HG02588 (cell line): ENCODE results near the gene SPAG9.

ENCODE experiments used
- ATAC-seq: cut with Tn5 transposase; IDR thresholded peaks from one replicate; pipeline ENCODE4 v1.9.1; 2021; ENCODE audit warnings: mild to moderate bottlenecking, moderate library complexity; ENCODE audit not compliant: unreplicated experiment

The SPAG9 gene

DNA sequence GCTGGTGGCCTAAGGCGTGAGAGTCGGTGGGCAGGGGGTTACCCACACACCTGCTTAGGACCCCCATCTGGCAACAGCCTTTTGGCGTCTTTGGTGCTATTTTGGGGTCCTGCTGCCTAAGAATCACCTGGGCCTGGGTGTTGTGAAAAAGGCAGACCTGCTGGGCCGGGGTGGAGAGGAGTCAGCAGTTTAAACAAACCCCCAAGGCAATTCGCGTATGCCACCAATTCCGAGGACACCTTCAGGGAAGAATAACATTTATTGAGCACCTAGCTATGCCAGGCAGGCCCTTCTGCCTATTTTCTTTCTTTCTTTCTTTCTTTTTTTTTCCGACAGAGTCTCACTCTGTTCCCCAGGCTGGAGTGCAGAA is 200.6 kb downstream of the SPAG9 start:
- ATAC-seq: no peak

DNA sequence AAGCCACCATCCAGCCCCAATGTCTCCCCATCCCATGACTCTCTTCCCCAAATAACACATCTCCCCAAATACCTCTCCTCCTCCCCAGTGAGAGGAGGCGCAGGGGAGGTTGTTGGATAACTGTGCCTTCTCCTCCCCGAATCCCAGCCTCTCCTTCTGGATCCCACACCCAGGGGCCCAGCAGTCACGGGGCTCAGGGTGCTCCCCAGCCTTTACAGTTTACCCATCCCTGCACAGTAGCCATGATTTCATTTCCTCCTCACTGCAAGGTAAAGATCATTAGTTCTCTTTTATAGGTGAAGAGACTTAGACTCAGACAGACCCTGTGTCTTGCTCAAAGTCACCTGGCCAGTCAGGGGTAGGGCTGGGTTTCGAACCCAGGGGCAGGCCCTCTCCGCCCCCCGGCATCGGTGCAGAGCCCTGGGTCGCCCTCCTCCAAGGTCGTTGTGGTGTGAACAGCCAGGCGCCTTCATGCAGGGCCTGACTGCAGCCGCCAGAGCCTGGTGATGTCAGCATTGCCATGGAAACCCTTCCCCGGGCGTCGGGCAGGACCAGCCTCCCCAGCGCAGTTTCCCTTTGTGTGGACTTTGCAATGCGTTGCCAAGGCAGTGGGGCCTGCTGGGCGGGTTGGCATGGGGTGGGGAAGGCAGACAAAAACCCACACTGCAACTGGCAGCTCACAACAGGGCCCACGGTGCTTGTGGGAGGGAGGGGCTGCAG is 201.2 kb downstream of the SPAG9 start:
- peak; percentile 74 for ATAC-seq

DNA sequence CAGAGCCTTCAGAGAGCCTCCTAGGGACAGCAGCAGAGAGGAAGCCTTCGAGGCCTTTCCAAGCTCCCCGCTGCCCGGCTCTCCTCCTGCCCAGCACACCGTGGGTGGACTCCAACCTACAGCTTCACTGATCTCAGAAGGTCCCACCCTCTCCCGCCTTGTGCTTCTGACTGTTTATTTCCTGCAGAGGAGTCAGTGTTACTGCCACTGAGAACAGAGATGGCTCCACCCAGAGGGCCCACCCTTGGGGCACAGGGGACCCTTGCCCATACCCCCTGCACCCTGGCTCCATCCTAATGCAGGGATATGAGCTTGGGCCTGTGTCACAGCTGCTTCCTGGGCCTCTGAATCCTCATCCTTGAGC is 201.8 kb downstream of the SPAG9 start:
- ATAC-seq: no peak

DNA sequence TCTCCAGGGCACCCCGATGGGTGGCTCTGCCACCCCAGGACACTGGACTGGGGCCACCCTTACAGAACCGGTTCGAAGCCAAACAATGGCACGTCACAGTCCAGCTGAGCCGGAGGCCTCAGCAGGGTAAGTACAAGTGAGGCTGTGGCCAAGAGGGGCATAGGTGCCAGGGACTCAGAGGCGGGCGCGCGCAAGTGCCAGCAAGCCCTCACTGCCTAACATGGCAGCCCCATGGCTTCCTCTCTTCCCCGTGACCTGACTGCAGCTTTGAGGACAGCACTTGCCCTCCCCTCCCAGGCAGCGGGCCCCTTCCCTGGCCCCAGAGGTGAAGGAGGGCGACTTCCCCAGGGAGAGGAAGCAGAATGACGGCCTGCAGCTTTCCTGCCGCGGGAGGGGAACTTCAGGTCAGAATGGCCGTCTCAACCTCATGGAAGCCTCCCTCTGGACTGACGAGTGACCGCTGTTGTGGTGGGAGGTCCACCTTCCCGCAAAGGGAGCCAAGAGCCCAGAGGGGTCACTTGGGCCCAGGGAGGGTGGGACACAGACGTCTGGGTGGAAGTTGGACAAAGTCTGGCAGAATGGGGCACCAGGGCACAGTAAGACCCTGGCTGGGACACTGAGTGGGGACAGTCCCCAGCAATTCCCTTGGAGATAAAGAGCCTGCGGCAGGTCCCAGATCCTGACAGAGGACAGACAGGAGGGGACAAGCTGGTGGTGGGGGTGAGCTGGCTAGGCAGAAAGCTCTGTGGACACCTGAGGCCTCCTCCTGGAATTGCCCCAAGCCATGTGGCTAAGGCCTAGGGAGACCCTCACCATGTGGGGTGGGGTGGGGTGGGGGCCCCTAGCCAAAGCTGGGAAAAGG is 202.4 kb downstream of the SPAG9 start:
- ATAC-seq: no peak

DNA sequence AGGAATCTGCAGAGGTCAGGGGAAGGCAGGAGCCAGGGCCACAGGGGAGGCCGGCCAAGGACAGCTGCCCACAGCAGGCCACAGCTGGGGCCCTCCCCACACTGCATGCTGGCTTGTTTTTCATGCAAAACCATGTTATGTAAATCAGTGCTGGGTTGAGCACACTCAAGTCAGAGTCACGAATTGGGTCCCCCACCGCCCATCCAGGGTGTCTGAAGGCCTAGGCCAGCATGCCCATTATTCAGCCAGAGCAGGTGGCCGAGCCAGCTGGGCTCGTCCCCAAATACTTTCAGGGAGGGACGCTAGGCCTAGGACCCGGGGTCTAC is 203.3 kb downstream of the SPAG9 start:
- no peak for ATAC-seq

DNA sequence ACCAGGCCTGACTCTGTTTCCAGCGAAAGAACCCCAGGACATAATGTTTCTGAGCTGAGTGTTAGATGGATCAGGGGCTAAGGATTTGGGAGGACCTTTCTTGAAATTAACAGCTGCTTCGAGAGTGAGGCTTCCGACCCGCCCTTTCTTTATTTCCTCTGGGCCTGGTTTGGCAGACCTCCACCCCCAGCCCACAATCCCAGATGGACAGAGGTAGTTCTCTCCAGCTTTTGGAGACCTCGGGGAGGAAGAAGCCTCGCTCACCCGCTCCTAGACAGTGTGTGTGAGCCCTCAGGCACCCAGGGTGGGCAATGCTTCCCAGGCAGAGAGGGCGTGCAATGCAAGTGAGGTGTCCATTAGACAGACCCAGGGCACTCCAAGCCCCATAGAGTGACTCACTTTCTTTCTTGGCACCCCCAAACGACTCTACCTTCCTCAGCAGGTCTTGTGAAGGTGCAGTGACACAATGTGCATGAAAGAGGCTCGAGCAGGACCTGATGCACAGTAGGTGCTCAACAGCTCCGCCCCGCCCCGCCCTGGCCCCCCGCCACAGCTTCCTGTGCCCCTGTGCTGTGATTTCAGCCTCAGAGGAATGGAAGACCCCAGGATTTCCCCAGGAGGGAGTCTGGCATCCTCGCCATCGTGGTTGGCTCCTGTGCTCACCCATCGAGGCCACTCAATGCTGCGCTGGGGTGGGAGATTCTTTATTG is 203.8 kb downstream of the SPAG9 start:
- no peak for ATAC-seq

DNA sequence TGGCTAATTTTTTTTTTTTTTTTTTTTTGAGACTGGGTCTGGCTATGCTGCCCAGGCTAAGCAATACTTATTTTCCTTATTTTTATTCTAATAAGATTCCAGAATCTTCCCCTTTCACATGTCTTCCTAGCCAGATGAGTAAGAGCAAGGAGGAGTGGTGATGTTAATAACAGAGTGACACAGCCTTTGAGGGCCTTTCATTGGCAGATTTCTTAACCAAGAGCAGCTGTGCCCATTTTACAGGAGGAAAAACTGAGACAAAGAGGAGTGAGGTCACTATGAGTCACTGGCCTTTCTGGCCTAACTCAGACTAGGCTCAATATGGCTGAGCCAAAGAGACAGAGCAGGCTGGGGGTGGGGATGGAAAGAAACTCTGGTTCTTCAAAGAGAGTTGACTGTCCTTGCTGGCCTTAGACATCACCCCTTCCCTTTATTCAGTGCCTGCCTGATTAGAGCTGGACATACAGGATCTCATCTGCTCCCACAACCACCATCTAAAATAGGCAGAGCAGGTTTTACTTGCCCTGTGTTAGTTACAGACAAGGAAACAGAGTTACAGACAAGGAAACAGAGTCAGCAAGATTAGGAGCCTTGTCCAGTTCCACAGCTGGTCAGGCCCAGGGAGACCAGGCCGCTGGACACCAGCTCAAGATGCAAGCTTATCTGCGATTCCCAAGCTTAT is 204.5 kb downstream of the SPAG9 start:
- ATAC-seq: no peak

DNA sequence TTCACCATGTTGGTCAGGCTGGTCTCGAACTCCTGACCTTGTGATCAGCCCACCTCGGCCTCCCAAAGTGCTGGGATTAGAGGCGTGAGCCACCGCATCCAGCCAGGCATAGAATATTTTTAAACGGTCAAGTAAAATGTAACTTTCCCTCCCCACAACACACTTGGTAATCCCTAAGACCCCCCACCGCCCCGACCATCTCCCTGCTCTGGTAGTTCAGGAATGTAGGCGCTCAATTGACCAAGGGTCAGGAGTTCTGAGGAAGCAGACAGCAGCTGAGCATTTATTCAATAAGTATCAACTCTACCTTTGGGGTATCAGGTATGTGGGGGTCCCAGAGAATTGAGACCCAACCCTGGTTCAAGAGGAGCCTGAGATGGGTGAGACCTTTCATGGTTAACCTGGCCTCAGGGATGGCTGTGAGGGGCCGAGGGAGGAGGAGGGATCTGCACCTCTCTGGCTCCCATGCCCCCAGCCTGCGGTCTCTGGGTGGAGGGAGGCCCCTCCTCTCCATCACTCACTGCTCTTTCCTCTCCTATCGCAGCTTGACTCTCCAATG is 206.1 kb downstream of the SPAG9 start:
- ATAC-seq: no peak

DNA sequence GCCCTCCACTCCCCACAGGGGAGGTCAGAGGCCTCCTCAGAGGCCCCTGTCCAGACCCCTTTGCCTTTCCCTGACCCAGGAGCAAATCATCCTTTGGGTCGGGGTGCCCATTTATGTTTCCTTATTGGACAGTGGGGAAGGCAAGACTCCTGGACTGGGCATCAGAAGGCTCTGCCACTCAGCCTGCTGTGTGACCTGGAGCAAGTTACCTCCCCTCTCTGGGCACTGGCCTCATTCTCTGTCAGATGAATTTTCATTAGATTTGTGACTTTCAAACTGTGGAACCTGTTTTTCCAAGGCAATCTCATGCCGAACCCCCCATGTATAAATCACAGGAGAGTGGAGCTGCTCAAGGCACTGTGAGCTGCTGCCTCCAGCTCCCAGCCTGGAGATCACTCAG is 207.5 kb downstream of the SPAG9 start:
- no peak for ATAC-seq
